Measurements from ENCODE around the gene IQGAP1. TPM values are rescaled to one million over a fixed set of nuclear protein-coding genes. Genes with fewer than 3 reads are reported as not detected.

IQGAP1 gene
- total and polyA plus RNA-seq, 2 donors (not counting 1 experiment from before 2014, with no cell fraction given), result 222 to 270 TPM

- H3K36me3 ChIP-seq (ENCODE audit: control insufficient read depth, insufficient read depth, low read length), result peaks cover 13% of the 10 kb centered on the region
- no peak overlapping the region for H3K4me2 ChIP-seq (ENCODE audit: extremely low read depth, insufficient read depth, low read length)
- H3K27ac ChIP-seq (ENCODE audit: insufficient read depth, low read length), result no peak overlapping the region
- H2AFZ ChIP-seq (ENCODE audit: low read length), result no peak overlapping the region
- no peaks in the 10 kb centered on the region for H4K20me1 ChIP-seq (ENCODE audit: control insufficient read depth, extremely low read depth, insufficient read depth, low read length)
- no peak for DNase-seq (ENCODE audit: low read depth in 2 of 2)
- no peaks in the 10 kb centered on the region for H3K79me2 ChIP-seq (ENCODE audit: control insufficient read depth, insufficient read depth, low read length)
- H3K4me3 ChIP-seq (replicated peaks in 1 of 4; ENCODE audit: control extremely low read depth in 1 of 4, insufficient read depth in 1 of 4, low read depth in 3 of 4, low read length in 4 of 4), result no peak overlapping the region
- H3K9ac ChIP-seq (ENCODE audit: insufficient read depth, low read length), result no peak overlapping the region
- TF ChIP-seq EZH2 (IDR thresholded peaks at IDR 0.05; ENCODE audit: low read length, missing control alignments) (no peak), CTCF (conservative IDR thresholded peaks at IDR 0.05 in 1 of 2, IDR thresholded peaks at IDR 0.05 in 1 of 2; ENCODE audit: low read depth in 1 of 2, low read length in 2 of 2) (no peak)
- H3K4me1 ChIP-seq (ENCODE audit: control insufficient read depth, extremely low read depth, insufficient read depth, low read length), result no peaks in the 10 kb centered on the region
- H3K9me3 ChIP-seq (ENCODE audit: control insufficient read depth, insufficient read depth, low read depth, low read length), result no peaks in the 10 kb centered on the region
- H3K27me3 ChIP-seq (ENCODE audit: control insufficient read depth, insufficient read depth, low read length), result no peaks in the 10 kb centered on the region
These were observed 101.5 kb downstream of the IQGAP1 start for GRCh38 chr15:90489514-90489913.

GRCh38 chr15:90489944-90490343, 101.9 kb downstream of the IQGAP1 start:
- DNase-seq (ENCODE audit: low read depth in 2 of 2), result peak in 1 of 2 donors; percentile 17
- H3K9ac ChIP-seq (ENCODE audit: insufficient read depth, low read length), result no peak overlapping the region
- no peaks in the 10 kb centered on the region for H3K4me1 ChIP-seq (ENCODE audit: control insufficient read depth, extremely low read depth, insufficient read depth, low read length)
- no peak for TF ChIP-seq EZH2 (IDR thresholded peaks at IDR 0.05; ENCODE audit: low read length, missing control alignments)
- no peak for TF ChIP-seq CTCF (conservative IDR thresholded peaks at IDR 0.05 in 1 of 2, IDR thresholded peaks at IDR 0.05 in 1 of 2; ENCODE audit: low read depth in 1 of 2, low read length in 2 of 2)
- no peak overlapping the region for H3K27ac ChIP-seq (ENCODE audit: insufficient read depth, low read length)
- H3K4me3 ChIP-seq (replicated peaks in 1 of 4; ENCODE audit: control extremely low read depth in 1 of 4, insufficient read depth in 1 of 4, low read depth in 3 of 4, low read length in 4 of 4), result no peak overlapping the region
- no peaks in the 10 kb centered on the region for H3K79me2 ChIP-seq (ENCODE audit: control insufficient read depth, insufficient read depth, low read length)
- H2AFZ ChIP-seq (ENCODE audit: low read length), result no peak overlapping the region
- H3K4me2 ChIP-seq (ENCODE audit: extremely low read depth, insufficient read depth, low read length), result no peak overlapping the region
- H3K9me3 ChIP-seq (ENCODE audit: control insufficient read depth, insufficient read depth, low read depth, low read length), result no peaks in the 10 kb centered on the region
- H3K27me3 ChIP-seq (ENCODE audit: control insufficient read depth, insufficient read depth, low read length), result no peaks in the 10 kb centered on the region
- H4K20me1 ChIP-seq (ENCODE audit: control insufficient read depth, extremely low read depth, insufficient read depth, low read length), result no peaks in the 10 kb centered on the region
- H3K36me3 ChIP-seq (ENCODE audit: control insufficient read depth, insufficient read depth, low read length), result peaks cover 13% of the 10 kb centered on the region

GRCh38 chr15:90493647-90494046, 105.6 kb downstream of the IQGAP1 start:
- no peak overlapping the region for H3K27ac ChIP-seq (ENCODE audit: insufficient read depth, low read length)
- peaks cover 8% of the 10 kb centered on the region for H3K36me3 ChIP-seq (ENCODE audit: control insufficient read depth, insufficient read depth, low read length)
- no peak for DNase-seq (ENCODE audit: low read depth in 2 of 2)
- no peak overlapping the region for H3K9ac ChIP-seq (ENCODE audit: insufficient read depth, low read length)
- H3K4me1 ChIP-seq (ENCODE audit: control insufficient read depth, extremely low read depth, insufficient read depth, low read length), result no peaks in the 10 kb centered on the region
- no peaks in the 10 kb centered on the region for H3K79me2 ChIP-seq (ENCODE audit: control insufficient read depth, insufficient read depth, low read length)
- H3K4me3 ChIP-seq (replicated peaks in 1 of 4; ENCODE audit: control extremely low read depth in 1 of 4, insufficient read depth in 1 of 4, low read depth in 3 of 4, low read length in 4 of 4), result no peak overlapping the region
- no peak overlapping the region for H3K4me2 ChIP-seq (ENCODE audit: extremely low read depth, insufficient read depth, low read length)
- no peak for TF ChIP-seq CTCF (conservative IDR thresholded peaks at IDR 0.05 in 1 of 2, IDR thresholded peaks at IDR 0.05 in 1 of 2; ENCODE audit: low read depth in 1 of 2, low read length in 2 of 2)
- no peak for TF ChIP-seq EZH2 (IDR thresholded peaks at IDR 0.05; ENCODE audit: low read length, missing control alignments)
- no peaks in the 10 kb centered on the region for H3K9me3 ChIP-seq (ENCODE audit: control insufficient read depth, insufficient read depth, low read depth, low read length)
- no peaks in the 10 kb centered on the region for H3K27me3 ChIP-seq (ENCODE audit: control insufficient read depth, insufficient read depth, low read length)
- H4K20me1 ChIP-seq (ENCODE audit: control insufficient read depth, extremely low read depth, insufficient read depth, low read length), result no peaks in the 10 kb centered on the region
- H2AFZ ChIP-seq (ENCODE audit: low read length), result no peak overlapping the region
